Keratinocyte (primary cell): Measurements from ENCODE around the gene C6orf47. TPM values are rescaled to one million over a fixed set of nuclear protein-coding genes. Genes with fewer than 3 reads are reported as not detected.

ENCODE experiments used
- DNase-seq: peaks from one replicate; pipeline ENCODE4 v3.0.0-alpha.2; 2011; ENCODE audit warnings: low read depth, missing footprints, low spot score
- FAIRE-seq: peaks from 2 replicates; lab custom pipeline; 2011; peaks lifted over from hg19 to GRCh38; lab: Jason Lieb, UNC
- H2AFZ ChIP-seq: 2 replicates; pipeline ENCODE4 v1.6.0; 2012; ENCODE audit warnings: low read length, control low read depth, inconsistent platforms; ENCODE audit not compliant: control insufficient read depth
- H3K27ac ChIP-seq: 2 replicates; pipeline ENCODE4 v1.5.1; 2011; ENCODE audit warnings: low read length; ENCODE audit not compliant: control insufficient read depth, insufficient read depth
- H3K27me3 ChIP-seq: 3 replicates; pipeline ENCODE4 v1.6.0; 2011; ENCODE audit warnings: low read length; ENCODE audit not compliant: control insufficient read depth, insufficient read depth; ENCODE audit errors: extremely low read depth
- H3K36me3 ChIP-seq, 2 experiments: 2 replicates in 1 of 2; 3 replicates in 1 of 2; pipeline ENCODE4 v1.5.1; 2011; ENCODE audit warnings: low read length in 2 of 2, mild to moderate bottlenecking in 1 of 2; ENCODE audit not compliant: control insufficient read depth in 2 of 2, insufficient read depth in 2 of 2; ENCODE audit errors: extremely low read depth in 1 of 2
- H3K4me1 ChIP-seq: 3 replicates; pipeline ENCODE4 v1.5.1; 2011; ENCODE audit warnings: low read length; ENCODE audit not compliant: control insufficient read depth, insufficient read depth; ENCODE audit errors: extremely low read depth
- H3K4me2 ChIP-seq: 3 replicates; pipeline ENCODE4 v1.6.0; 2011; ENCODE audit warnings: low read depth, low read length; ENCODE audit not compliant: control insufficient read depth, insufficient read depth; ENCODE audit errors: extremely low read depth
- H3K4me3 ChIP-seq, 3 experiments: fragments of 200-600 bp in 1 of 3; sonication (generic) in 1 of 3; 2 replicates in 2 of 3; 3 replicates in 1 of 3; pipeline ENCODE4 v1.5.1; 2011 to 2016; ENCODE audit warnings: low read length in 3 of 3, mild to moderate bottlenecking in 3 of 3, control low read depth in 2 of 3, inconsistent platforms in 1 of 3, low read depth in 1 of 3, mixed read lengths in 1 of 3, mixed run types in 1 of 3, moderate library complexity in 1 of 3; ENCODE audit not compliant: control insufficient read depth in 2 of 3, insufficient read depth in 2 of 3; ENCODE audit errors: extremely low read depth in 1 of 3
- H3K79me2 ChIP-seq: 2 replicates; pipeline ENCODE4 v1.6.0; 2012; ENCODE audit warnings: low read length; ENCODE audit not compliant: control insufficient read depth, insufficient read depth
- H3K9ac ChIP-seq: 3 replicates; pipeline ENCODE4 v1.6.0; 2011; ENCODE audit warnings: low read length; ENCODE audit not compliant: control insufficient read depth, insufficient read depth; ENCODE audit errors: extremely low read depth
- H3K9me1 ChIP-seq: 3 replicates; pipeline ENCODE4 v1.6.0; 2011; ENCODE audit warnings: low read length; ENCODE audit not compliant: control insufficient read depth, insufficient read depth; ENCODE audit errors: extremely low read depth
- H3K9me3 ChIP-seq: 2 replicates; pipeline ENCODE4 v1.5.1; 2012; ENCODE audit warnings: low read depth, low read length; ENCODE audit not compliant: control insufficient read depth
- H4K20me1 ChIP-seq: 3 replicates; pipeline ENCODE4 v1.6.0; 2011; ENCODE audit warnings: low read length; ENCODE audit not compliant: control insufficient read depth, insufficient read depth; ENCODE audit errors: extremely low read depth
- CTCF ChIP-seq, 3 experiments: IDR thresholded peaks in 1 of 3; conservative IDR thresholded peaks in 1 of 3; optimal IDR thresholded peaks in 1 of 3; 2 replicates in 2 of 3; 3 replicates in 1 of 3; pipeline versions ENCODE3 to v1.5.1; 2011; ENCODE audit warnings: low read length in 3 of 3, mild to moderate bottlenecking in 3 of 3, moderate library complexity in 2 of 3, control low read depth in 1 of 3, inconsistent platforms in 1 of 3; ENCODE audit not compliant: insufficient read depth in 2 of 3; ENCODE audit errors: extremely low read depth in 1 of 3
- EZH2 ChIP-seq: IDR thresholded peaks from one replicate; pipeline ENCODE4 v1.6.1; 2012; ENCODE audit warnings: inconsistent platforms, mild to moderate bottlenecking, low read length, moderate library complexity
- dilution Hi-C: fragments of 300-500 bp; cut with MboI; formaldehyde crosslinking; loops from one replicate; pipeline ENCODE4 v1.7.0; 2020; ENCODE audit warnings: low sequenced_read_pairs; ENCODE audit not compliant: extremely low pct_ligation_motif_present
- polyA plus RNA-seq, 5 experiments: library from polyadenylated mRNA; depleted of rRNA in 3 of 5; stranded (reverse) in 3 of 5; stranded (forward) in 1 of 5; unstranded in 1 of 5; fragments of >200 nt; gene quantifications; 1 replicate in 1 of 5; 2 replicates in 3 of 5; 3 replicates in 1 of 5; pipeline versions ENCODE4 v1.2.1 to v1.2.3, GENCODE V29; 2011 to 2012; ENCODE audit warnings: missing spikeins in 2 of 5, low read depth in 1 of 5, low replicate concordance in 1 of 5

Gene C6orf47
- polyA plus RNA-seq, 1 donor (not counting 4 experiments of a cell fraction or from before 2014, with no cell fraction given), result 7.9 TPM

- DNase-seq, result no peak
- no peaks in the 10 kb centered on the region for H3K9me3 ChIP-seq
- no peak overlapping the region for H3K4me2 ChIP-seq
- no peak for FAIRE-seq
- no peak overlapping the region for H3K27ac ChIP-seq
- no peaks in the 10 kb centered on the region for H3K4me1 ChIP-seq
- H4K20me1 ChIP-seq, result peaks cover 17% of the 10 kb centered on the region
- no peak overlapping the region for H3K4me3 ChIP-seq
- peaks cover 70% of the 10 kb centered on the region for H3K79me2 ChIP-seq
- no peaks in the 10 kb centered on the region for H3K27me3 ChIP-seq
- H2AFZ ChIP-seq, result no peak overlapping the region
- peaks cover 81 to 93% of the 10 kb centered on the region in 2 experiments for H3K36me3 ChIP-seq
- no peaks in the 10 kb centered on the region for H3K9me1 ChIP-seq
- TF ChIP-seq EZH2 (no peak), CTCF (optimal IDR thresholded peaks at IDR 0.05 in 1 of 3, IDR thresholded peaks at IDR 0.05 in 1 of 3, conservative IDR thresholded peaks at IDR 0.05 in 1 of 3; ENCODE audit: extremely low read depth in 1 of 3, insufficient read depth in 2 of 3, low read length in 3 of 3) (no peak)
- H3K9ac ChIP-seq, result no peak overlapping the region
- dilution Hi-C loops, result no loop called here
Measured at GRCh38 chr6:31629014-31629413, 31.6 kb downstream of the C6orf47 start.

GRCh38 chr6:31627690-31628287 is 32.8 kb downstream of the C6orf47 start:
- no peak overlapping the region for H3K27ac ChIP-seq
- no peak overlapping the region for H3K4me3 ChIP-seq
- peaks cover 2% of the 10 kb centered on the region for H3K4me1 ChIP-seq
- H4K20me1 ChIP-seq, result peaks cover 25% of the 10 kb centered on the region
- TF ChIP-seq EZH2 (no peak), CTCF (optimal IDR thresholded peaks at IDR 0.05 in 1 of 3, IDR thresholded peaks at IDR 0.05 in 1 of 3, conservative IDR thresholded peaks at IDR 0.05 in 1 of 3; ENCODE audit: extremely low read depth in 1 of 3, insufficient read depth in 2 of 3, low read length in 3 of 3) (no peak)
- H3K36me3 ChIP-seq, result peaks cover 77 to 88% of the 10 kb centered on the region in 2 experiments
- DNase-seq (no peak), FAIRE-seq (no peak)
- H3K9ac ChIP-seq, result no peak overlapping the region
- dilution Hi-C loops, result no loop called here
- no peak overlapping the region for H2AFZ ChIP-seq
- peaks cover 2% of the 10 kb centered on the region for H3K9me1 ChIP-seq
- H3K9me3 ChIP-seq, result no peaks in the 10 kb centered on the region
- H3K4me2 ChIP-seq, result no peak overlapping the region
- no peaks in the 10 kb centered on the region for H3K27me3 ChIP-seq
- peaks cover 77% of the 10 kb centered on the region for H3K79me2 ChIP-seq
